WERI-Rb-1 (cell line): ENCODE results near the gene CCDC124.

ENCODE experiments used
- DNase-seq: peaks from one replicate; pipeline ENCODE4 v3.0.0-alpha.2; 2020
- H3K27ac ChIP-seq: fragments of 250-450 bp; sonication (Bioruptor Pico); 2 replicates; pipeline ENCODE4 v1.5.1; 2020; ENCODE audit warnings: mild to moderate bottlenecking, moderate library complexity
- H3K27me3 ChIP-seq: fragments of 250-450 bp; sonication (Bioruptor Pico); 2 replicates; pipeline ENCODE4 v1.5.1; 2021; ENCODE audit warnings: mild to moderate bottlenecking, low read depth, moderate library complexity; ENCODE audit not compliant: insufficient read depth, severe bottlenecking
- H3K36me3 ChIP-seq: fragments of 250-450 bp; sonication (Bioruptor Pico); 2 replicates; pipeline ENCODE4 v1.5.1; 2020; ENCODE audit warnings: mild to moderate bottlenecking, moderate library complexity
- H3K4me3 ChIP-seq: 2 replicates; pipeline ENCODE4 v1.5.1; 2011; ENCODE audit warnings: low read depth, mild to moderate bottlenecking, control low read depth, low read length
- H3K9me3 ChIP-seq: fragments of 250-450 bp; sonication (Bioruptor Pico); 2 replicates; pipeline ENCODE4 v1.5.1; 2021; ENCODE audit warnings: mild to moderate bottlenecking, moderate library complexity; ENCODE audit not compliant: severe bottlenecking
- TF ChIP-seq, protein P1 (sequence below): IDR thresholded peaks from 2 replicates; pipeline ENCODE4 v1.5.1; 2011; ENCODE audit warnings: low read depth, mild to moderate bottlenecking, control low read depth, inconsistent platforms, low read length

CCDC124 gene

DNA sequence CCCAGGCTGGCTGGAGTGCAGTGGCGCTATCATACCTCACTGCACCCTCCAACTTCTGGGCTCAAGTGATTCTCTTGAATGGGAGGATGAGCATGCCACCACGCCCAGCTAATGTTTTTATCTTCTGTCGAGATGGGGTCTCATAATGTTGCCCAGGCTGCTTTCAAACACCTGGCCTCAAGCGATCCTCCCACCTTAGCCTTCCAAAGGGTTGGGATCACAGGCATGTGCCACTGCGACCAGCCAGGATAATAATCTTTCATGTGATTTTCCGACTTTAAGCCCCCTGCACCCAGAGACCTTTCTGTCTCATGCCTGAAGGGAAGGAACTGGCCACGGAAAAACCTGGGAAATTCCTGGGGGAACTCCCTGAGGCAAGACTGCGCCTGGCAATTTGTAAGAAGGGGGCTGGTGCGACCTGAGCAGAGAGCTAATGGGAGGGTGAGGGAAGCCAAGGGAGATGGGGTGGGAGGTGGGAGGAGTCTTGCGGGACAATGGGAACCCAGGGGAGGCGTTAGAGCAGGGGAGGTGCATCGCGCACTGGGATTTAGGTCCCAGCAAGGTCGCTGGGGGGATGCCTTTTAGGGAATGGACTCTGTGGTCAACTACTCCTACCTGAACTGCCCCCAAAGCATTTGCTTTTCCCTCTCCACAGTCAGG, 1.2 kb upstream of the CCDC124 start:
- no peak for DNase-seq
- H3K36me3 ChIP-seq: peaks cover 3% of the 10 kb centered on the region
- TF ChIP-seq, protein P1, sequence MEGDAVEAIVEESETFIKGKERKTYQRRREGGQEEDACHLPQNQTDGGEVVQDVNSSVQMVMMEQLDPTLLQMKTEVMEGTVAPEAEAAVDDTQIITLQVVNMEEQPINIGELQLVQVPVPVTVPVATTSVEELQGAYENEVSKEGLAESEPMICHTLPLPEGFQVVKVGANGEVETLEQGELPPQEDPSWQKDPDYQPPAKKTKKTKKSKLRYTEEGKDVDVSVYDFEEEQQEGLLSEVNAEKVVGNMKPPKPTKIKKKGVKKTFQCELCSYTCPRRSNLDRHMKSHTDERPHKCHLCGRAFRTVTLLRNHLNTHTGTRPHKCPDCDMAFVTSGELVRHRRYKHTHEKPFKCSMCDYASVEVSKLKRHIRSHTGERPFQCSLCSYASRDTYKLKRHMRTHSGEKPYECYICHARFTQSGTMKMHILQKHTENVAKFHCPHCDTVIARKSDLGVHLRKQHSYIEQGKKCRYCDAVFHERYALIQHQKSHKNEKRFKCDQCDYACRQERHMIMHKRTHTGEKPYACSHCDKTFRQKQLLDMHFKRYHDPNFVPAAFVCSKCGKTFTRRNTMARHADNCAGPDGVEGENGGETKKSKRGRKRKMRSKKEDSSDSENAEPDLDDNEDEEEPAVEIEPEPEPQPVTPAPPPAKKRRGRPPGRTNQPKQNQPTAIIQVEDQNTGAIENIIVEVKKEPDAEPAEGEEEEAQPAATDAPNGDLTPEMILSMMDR: no peak
- no peaks in the 10 kb centered on the region for H3K9me3 ChIP-seq
- H3K27me3 ChIP-seq: no peaks in the 10 kb centered on the region
- no peak overlapping the region for H3K27ac ChIP-seq
- H3K4me3 ChIP-seq: no peak overlapping the region

DNA sequence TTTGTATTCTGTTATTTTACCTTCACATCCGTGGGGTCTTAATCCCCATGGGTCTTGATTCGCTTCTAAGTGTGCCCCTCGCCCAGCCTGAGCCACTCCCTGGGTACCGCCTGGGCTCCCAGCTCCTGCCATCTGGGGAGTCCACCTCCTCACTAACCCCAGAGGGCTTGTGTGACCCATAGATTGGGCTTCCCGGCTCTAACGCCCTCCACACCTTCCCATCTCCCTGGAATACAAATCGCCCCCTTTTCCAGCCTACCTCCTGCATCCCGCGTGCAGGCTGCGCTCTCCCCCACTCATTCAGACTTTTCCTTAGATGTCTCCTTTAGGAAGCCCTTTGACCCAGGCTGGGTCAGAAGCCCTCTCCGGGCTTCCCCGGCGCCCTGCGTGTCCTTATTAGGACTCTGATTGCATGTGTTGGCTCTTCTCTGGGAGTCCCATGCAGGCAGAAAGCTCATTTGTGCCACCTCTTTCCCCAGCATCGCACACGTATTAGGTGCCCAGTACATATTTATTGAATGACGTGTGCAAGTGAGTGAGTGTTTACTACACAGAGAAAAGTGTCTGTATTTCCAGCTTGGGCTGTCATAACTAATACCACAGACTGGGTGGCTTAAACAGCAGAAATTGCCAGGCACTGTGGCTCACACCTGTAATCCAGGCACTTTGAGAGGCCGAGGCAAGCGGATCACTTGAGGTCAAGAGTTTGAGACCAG, 757 bp downstream of the CCDC124 start:
- H3K4me3 ChIP-seq: peak overlapping the region; percentile 93
- H3K36me3 ChIP-seq: peaks cover 17% of the 10 kb centered on the region
- H3K27me3 ChIP-seq: no peaks in the 10 kb centered on the region
- no peaks in the 10 kb centered on the region for H3K9me3 ChIP-seq
- TF ChIP-seq, protein P1: no peak
- peak overlapping the region; percentile 98 for H3K27ac ChIP-seq
- no peak for DNase-seq

DNA sequence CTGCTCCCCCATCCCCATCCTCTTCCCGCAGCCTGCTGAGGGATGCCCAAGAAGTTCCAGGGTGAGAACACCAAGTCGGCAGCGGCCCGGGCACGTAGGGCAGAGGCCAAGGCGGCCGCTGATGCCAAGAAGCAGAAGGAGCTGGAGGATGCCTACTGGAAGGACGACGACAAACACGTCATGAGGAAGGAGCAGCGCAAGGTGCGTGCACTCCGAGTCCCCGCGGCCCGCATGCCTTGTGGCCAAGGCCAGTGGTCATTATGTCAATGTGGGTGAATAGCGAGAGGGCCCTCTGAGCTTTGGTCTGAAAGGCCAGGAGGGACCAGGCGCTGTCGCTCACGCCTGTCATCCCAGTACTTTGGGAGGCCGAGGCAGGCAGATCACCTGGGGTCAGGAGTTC, 3.6 kb downstream of the CCDC124 start:
- Histone ChIP-seq H3K9me3 (no peaks in the 10 kb centered on the region), H3K27ac (no peak overlapping the region), H3K36me3 (peaks cover 31% of the 10 kb centered on the region), H3K27me3 (no peaks in the 10 kb centered on the region), H3K4me3 (no peak overlapping the region)
- TF ChIP-seq, protein P1: no peak
- DNase-seq: no peak

DNA sequence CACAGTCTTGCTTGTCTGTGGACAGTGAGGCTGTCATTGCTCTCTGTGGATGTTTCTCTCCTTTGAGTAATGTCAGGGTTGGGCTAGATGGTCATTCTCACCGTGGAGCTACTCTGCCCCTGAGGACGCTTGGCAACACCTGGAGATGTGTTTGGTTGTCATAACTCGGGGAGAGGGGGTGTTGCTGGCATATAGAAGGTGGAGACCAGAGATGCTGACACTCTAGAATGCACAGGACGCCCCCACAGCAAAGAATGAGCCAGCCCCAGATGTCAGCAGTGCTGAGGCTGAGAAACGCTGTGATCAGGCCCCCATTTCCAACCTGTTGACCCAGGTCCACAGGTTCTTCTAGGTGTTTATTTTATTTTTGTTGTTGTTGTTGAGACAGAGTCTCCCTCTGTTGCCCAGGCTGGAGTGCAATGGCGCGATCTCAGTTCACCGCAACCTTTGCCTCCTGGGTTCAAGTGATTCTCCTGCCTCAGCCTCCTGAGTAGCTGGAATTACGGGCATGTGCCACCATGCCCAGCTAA, 4.6 kb downstream of the CCDC124 start:
- Histone ChIP-seq H3K36me3 (peaks cover 31% of the 10 kb centered on the region), H3K27me3 (no peaks in the 10 kb centered on the region), H3K27ac (no peak overlapping the region), H3K9me3 (no peaks in the 10 kb centered on the region), H3K4me3 (no peak overlapping the region)
- DNase-seq: no peak
- TF ChIP-seq, protein P1: no peak

DNA sequence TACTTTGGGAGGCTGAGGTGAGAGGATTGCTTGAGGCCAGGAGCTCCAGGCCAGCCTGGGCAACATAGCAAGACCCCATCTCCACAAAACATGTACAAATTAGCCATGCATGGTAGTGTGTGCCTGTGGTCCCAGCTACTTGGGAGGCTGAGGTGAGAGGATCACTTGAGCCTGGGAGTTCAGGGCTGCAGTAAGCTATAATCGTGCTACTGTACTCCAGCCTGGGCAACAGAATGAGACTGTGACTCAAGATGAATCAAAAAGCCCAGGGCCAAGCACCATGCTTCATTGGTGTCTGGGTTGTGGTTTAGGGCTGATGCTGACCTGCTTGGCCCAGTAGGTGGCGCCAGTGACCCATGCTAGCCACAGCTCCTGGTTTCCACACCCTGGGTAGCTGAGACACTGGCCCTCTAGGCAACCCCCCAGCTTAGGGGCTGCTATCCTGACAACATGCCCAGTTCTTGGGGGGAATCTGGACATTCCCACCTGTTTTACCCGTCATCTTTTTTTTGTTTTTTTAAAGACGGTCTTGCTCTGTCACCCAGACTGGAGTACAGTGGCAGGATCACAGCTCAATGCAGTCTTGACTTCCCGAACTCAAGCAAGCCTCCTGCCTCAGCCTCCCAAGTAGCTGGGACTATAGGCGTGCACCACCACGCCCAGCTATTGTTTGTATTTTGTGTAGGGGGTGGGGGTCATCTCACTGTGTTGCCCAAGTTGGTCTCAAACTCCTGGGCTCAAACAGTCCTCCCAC, 5.5 kb downstream of the CCDC124 start:
- TF ChIP-seq, protein P1: peak; percentile 96
- Histone ChIP-seq H3K27ac (no peak overlapping the region), H3K4me3 (no peak overlapping the region), H3K36me3 (peaks cover 31% of the 10 kb centered on the region), H3K27me3 (no peaks in the 10 kb centered on the region), H3K9me3 (no peaks in the 10 kb centered on the region)
- peak; percentile 78 for DNase-seq
